ENCODE results near the gene NTM. TPM values are rescaled to one million over a fixed set of nuclear protein-coding genes. Genes with fewer than 3 reads are reported as not detected.

Gene NTM
- total RNA-seq, 1 donor from 2014 or later, result 82.7 TPM

DNA sequence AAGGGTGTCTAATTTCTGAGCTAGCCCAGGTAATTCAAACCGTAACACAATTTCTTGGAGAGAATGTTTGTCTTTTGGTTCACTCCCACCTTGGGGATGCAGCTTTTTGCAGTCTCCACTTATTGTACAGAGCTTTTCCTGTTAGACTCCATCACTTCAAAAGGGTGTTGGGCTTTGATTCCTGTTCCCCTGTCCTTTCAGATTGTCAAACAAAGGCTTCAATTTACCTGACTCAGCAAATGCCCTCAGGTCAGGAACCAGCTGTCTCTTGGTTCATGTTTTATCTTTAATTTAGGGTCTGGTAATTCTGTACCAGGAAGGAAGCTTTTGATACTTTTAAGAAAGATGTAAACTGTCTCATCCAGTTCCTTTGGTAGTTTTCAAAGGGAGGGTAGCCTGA lies 880.6 kb downstream of the NTM start:
- no peaks in the 10 kb centered on the region for H3K27me3 Mint-ChIP-seq (ENCODE audit: unreplicated experiment)
- peaks cover 11% of the 10 kb centered on the region for H3K36me3 Mint-ChIP-seq (ENCODE audit: unreplicated experiment)
- TF ChIP-seq, protein P1, sequence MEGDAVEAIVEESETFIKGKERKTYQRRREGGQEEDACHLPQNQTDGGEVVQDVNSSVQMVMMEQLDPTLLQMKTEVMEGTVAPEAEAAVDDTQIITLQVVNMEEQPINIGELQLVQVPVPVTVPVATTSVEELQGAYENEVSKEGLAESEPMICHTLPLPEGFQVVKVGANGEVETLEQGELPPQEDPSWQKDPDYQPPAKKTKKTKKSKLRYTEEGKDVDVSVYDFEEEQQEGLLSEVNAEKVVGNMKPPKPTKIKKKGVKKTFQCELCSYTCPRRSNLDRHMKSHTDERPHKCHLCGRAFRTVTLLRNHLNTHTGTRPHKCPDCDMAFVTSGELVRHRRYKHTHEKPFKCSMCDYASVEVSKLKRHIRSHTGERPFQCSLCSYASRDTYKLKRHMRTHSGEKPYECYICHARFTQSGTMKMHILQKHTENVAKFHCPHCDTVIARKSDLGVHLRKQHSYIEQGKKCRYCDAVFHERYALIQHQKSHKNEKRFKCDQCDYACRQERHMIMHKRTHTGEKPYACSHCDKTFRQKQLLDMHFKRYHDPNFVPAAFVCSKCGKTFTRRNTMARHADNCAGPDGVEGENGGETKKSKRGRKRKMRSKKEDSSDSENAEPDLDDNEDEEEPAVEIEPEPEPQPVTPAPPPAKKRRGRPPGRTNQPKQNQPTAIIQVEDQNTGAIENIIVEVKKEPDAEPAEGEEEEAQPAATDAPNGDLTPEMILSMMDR (IDR thresholded peaks at IDR 0.05), result no peak
- H3K4me3 Mint-ChIP-seq (ENCODE audit: unreplicated experiment), result no peak overlapping the region
- H3K4me1 Mint-ChIP-seq (ENCODE audit: unreplicated experiment), result no peaks in the 10 kb centered on the region
- H3K27ac Mint-ChIP-seq (ENCODE audit: unreplicated experiment), result no peak overlapping the region
- DNase-seq (ENCODE audit: extremely low spot score, unreplicated experiment), result no peak
- peaks cover 14% of the 10 kb centered on the region for H3K9me3 Mint-ChIP-seq (ENCODE audit: unreplicated experiment)

DNA sequence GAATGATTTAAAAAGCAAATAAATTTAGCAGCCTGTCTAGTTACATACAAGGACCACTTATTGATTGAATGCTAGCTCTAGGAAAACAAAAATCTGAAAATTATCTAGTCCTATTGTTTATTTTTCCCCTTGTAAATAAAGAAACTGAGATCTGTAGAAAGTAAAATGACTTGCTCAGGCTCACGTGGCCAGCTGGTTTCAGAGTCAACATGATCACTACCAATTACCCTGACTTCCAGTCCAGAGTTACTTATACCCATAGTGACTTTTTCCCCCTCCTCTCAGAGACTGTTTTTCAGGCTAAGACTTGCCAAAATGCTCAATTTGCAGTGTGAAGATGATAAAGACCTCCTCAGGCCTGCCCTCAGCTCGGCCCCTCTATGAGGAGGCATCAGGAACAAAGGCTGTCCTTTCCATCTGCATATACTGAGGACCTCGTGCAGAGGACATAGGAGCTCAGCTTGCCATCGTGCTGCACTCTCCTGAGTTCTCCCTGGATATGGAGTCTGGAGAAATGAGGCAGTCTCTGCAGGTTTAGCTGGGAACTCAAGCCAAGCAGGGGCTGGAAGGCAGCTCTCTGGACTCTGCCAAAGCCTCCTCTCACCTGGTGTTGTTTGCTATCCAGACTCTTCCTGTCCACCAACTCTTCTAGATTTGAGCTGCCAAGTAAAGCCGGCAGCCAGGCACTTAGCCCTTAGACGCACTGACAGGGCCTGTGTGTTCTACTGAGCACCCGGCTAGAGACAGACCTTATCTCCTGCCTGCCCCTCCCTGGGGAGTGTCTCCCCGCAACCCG lies 883.3 kb downstream of the NTM start:
- H3K4me1 Mint-ChIP-seq (ENCODE audit: unreplicated experiment), result no peaks in the 10 kb centered on the region
- H3K27me3 Mint-ChIP-seq (ENCODE audit: unreplicated experiment), result no peaks in the 10 kb centered on the region
- no peak overlapping the region for H3K27ac Mint-ChIP-seq (ENCODE audit: unreplicated experiment)
- H3K4me3 Mint-ChIP-seq (ENCODE audit: unreplicated experiment), result no peak overlapping the region
- peaks cover 11% of the 10 kb centered on the region for H3K36me3 Mint-ChIP-seq (ENCODE audit: unreplicated experiment)
- DNase-seq (ENCODE audit: extremely low spot score, unreplicated experiment), result no peak
- TF ChIP-seq, protein P1 (IDR thresholded peaks at IDR 0.05), result no peak
- H3K9me3 Mint-ChIP-seq (ENCODE audit: unreplicated experiment), result peaks cover 14% of the 10 kb centered on the region

DNA sequence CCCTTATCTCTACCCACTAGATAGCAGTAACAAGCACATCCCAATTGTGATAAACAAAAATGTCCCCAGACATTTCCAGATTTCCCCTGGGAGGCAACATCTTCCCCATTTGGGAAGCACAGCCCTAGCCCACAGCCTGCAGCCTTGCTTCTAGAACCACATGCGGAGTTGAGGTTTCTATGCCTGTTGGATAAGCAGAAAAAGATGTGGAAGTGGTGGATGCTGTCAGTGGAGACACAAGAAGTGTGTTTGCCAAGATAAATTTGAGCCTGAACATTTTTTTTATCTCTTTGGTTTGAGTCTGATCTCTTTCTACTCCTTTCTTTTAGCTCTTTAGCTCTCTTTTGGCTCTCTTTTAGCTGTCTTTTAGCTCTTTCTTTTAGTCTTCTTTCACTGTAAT lies 884.5 kb downstream of the NTM start:
- H3K9me3 Mint-ChIP-seq (ENCODE audit: unreplicated experiment), result peaks cover 10% of the 10 kb centered on the region
- H3K4me3 Mint-ChIP-seq (ENCODE audit: unreplicated experiment), result no peak overlapping the region
- TF ChIP-seq, protein P1 (IDR thresholded peaks at IDR 0.05), result no peak
- peaks cover 8% of the 10 kb centered on the region for H3K36me3 Mint-ChIP-seq (ENCODE audit: unreplicated experiment)
- no peak overlapping the region for H3K27ac Mint-ChIP-seq (ENCODE audit: unreplicated experiment)
- no peak for DNase-seq (ENCODE audit: extremely low spot score, unreplicated experiment)
- no peaks in the 10 kb centered on the region for H3K27me3 Mint-ChIP-seq (ENCODE audit: unreplicated experiment)
- H3K4me1 Mint-ChIP-seq (ENCODE audit: unreplicated experiment), result no peaks in the 10 kb centered on the region

DNA sequence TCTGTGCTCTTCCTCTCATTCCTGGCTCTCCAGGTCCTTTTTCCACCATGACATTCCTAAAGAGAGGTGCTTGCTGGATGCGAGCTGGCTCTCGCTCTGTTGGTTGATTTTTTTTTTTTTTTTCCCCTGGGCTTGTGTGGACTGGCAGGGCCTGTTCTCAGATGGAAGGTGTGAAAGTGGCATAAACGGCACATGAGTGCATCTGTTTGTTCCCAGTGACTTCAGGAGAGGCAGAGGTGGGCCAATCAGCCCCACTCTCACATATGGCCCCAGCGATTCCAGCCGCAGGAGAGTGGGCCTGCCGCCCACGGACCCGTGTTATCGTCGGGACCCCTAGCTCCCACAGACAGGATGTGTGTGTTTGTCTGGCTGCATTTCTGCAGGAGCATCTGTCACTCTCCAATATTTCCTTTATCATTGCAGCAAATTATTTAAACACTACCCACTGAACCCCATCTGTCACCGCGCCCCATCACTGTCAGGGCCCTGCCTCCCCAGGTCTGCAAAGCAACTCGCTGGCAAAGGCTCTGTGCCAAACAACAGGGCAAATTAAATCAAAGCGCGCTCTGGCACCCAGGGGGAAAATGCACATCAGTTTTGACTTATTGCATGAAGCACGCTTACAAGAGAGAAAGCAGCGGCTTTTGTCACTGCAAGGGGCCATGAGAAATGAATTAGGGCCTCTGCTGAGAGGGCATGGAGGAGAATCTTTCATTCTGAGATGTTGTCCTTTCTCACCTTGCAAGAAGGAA lies 886.3 kb downstream of the NTM start:
- H3K27me3 Mint-ChIP-seq (ENCODE audit: unreplicated experiment), result no peaks in the 10 kb centered on the region
- peaks cover 2% of the 10 kb centered on the region for H3K36me3 Mint-ChIP-seq (ENCODE audit: unreplicated experiment)
- H3K9me3 Mint-ChIP-seq (ENCODE audit: unreplicated experiment), result no peaks in the 10 kb centered on the region
- TF ChIP-seq, protein P1 (IDR thresholded peaks at IDR 0.05), result no peak
- peaks cover 2% of the 10 kb centered on the region for H3K4me1 Mint-ChIP-seq (ENCODE audit: unreplicated experiment)
- no peak for DNase-seq (ENCODE audit: extremely low spot score, unreplicated experiment)
- no peak overlapping the region for H3K4me3 Mint-ChIP-seq (ENCODE audit: unreplicated experiment)
- H3K27ac Mint-ChIP-seq (ENCODE audit: unreplicated experiment), result no peak overlapping the region

DNA sequence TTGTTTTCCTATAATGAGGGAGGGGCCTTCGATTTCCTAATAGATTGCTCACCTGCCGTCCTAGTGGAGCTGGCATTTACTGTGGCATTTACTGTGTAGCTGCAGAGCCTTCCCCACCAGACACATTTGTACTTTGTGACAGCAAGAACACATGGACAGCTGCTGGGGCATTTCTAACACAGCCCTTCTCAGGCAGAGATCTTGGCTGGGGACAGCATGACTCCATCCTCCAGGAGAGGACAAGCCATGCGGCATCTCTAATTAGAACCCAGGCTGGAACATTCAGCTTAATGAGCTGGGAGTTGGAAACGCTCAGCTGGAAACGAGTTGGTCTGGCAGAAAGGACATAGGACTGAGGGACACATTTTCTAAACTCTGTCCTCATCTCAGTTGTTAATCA lies 887.5 kb downstream of the NTM start:
- Mint-ChIP-seq H3K27ac (ENCODE audit: unreplicated experiment) (no peak overlapping the region), H3K9me3 (ENCODE audit: unreplicated experiment) (no peaks in the 10 kb centered on the region), H3K4me1 (ENCODE audit: unreplicated experiment) (peaks cover 2% of the 10 kb centered on the region), H3K27me3 (ENCODE audit: unreplicated experiment) (no peaks in the 10 kb centered on the region), H3K4me3 (ENCODE audit: unreplicated experiment) (no peak overlapping the region), H3K36me3 (ENCODE audit: unreplicated experiment) (no peaks in the 10 kb centered on the region)
- TF ChIP-seq, protein P1 (IDR thresholded peaks at IDR 0.05), result no peak
- DNase-seq (ENCODE audit: extremely low spot score, unreplicated experiment), result no peak

Data from osteocyte (in vitro differentiated cells).